Right lobe of liver (tissue), 4 donors: ENCODE data around the gene HMGCS1.

Experiments used
- POLR2A ChIP-seq: fragments of 450-650 bp; IDR thresholded peaks from one replicate; pipeline ENCODE4 v1.6.1; 2017; ENCODE audit warnings: antibody characterized with exemption, mild to moderate bottlenecking
- TF ChIP-seq, protein P1 (sequence below), 4 donors: fragments of 200-600 bp in 3 of 4; fragments of 450-650 bp in 1 of 4; IDR thresholded peaks; one replicate each; pipeline versions ENCODE4 v1.5.1 to v1.8.0; 2016 to 2022; ENCODE audit warnings: antibody characterized with exemption in 4 of 4, mild to moderate bottlenecking in 2 of 4
- donor health status: DM: no; HTN: no; CAD: no.
- donor health status: DM: no; HTN: no; CAD: no.
- donor health status: DM: no; HTN: yes; CAD: no.

GRCh38 chr5:43338862-43339261 lies 25.6 kb upstream of the HMGCS1 start:
- TF ChIP-seq, protein P1, sequence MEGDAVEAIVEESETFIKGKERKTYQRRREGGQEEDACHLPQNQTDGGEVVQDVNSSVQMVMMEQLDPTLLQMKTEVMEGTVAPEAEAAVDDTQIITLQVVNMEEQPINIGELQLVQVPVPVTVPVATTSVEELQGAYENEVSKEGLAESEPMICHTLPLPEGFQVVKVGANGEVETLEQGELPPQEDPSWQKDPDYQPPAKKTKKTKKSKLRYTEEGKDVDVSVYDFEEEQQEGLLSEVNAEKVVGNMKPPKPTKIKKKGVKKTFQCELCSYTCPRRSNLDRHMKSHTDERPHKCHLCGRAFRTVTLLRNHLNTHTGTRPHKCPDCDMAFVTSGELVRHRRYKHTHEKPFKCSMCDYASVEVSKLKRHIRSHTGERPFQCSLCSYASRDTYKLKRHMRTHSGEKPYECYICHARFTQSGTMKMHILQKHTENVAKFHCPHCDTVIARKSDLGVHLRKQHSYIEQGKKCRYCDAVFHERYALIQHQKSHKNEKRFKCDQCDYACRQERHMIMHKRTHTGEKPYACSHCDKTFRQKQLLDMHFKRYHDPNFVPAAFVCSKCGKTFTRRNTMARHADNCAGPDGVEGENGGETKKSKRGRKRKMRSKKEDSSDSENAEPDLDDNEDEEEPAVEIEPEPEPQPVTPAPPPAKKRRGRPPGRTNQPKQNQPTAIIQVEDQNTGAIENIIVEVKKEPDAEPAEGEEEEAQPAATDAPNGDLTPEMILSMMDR (IDR thresholded peaks at IDR 0.05), result no peak
- no peak for TF ChIP-seq POLR2A
